ENCODE data around the gene SYCE1L. TPM values are rescaled to one million over a fixed set of nuclear protein-coding genes. Genes with fewer than 3 reads are reported as not detected.
"Not testable (repeated sequence)": the region's sequence is repeated elsewhere in the genome, so short reads cannot be mapped to it uniquely, and the experiment has no call there.

SYCE1L gene, protein sequence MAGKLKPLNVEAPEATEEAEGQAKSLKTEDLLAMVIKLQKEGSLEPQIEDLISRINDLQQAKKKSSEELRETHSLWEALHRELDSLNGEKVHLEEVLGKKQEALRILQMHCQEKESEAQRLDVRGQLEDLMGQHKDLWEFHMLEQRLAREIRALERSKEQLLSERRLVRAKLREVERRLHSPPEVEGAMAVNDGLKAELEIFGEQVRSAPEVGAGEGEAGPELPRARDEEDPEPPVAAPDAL
- 6.0 TPM for polyA plus RNA-seq (2012; ENCODE audit: low read depth, missing spikeins)

DNA sequence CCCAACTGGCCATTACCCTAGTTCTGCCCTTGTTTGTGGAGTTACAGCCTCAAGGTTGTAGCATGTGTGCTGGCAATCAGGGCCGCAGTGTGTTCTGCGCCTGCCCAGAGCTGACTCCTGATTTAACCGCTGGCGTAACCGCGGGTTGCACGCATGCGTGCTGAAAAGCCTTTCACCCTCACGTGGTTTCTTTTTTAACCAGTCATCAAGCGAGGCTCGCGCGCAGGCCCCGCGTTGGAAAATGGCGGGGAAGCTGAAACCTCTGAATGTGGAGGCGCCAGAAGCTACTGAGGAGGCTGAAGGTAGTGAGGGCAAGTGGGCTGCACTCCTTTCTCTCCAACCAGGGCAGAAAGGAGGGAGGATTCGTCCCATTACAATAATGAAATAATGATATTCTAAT is at the start of gene SYCE1L:
TSS of gene SYCE1L (plus strand) at position 198 of the 400 bp plus-strand sequence. CDS start at position 242, 44 bp downstream.
- FAIRE-seq = no peak
- no peak for DNase-seq (ENCODE audit: insufficient read length, low spot score)

DNA sequence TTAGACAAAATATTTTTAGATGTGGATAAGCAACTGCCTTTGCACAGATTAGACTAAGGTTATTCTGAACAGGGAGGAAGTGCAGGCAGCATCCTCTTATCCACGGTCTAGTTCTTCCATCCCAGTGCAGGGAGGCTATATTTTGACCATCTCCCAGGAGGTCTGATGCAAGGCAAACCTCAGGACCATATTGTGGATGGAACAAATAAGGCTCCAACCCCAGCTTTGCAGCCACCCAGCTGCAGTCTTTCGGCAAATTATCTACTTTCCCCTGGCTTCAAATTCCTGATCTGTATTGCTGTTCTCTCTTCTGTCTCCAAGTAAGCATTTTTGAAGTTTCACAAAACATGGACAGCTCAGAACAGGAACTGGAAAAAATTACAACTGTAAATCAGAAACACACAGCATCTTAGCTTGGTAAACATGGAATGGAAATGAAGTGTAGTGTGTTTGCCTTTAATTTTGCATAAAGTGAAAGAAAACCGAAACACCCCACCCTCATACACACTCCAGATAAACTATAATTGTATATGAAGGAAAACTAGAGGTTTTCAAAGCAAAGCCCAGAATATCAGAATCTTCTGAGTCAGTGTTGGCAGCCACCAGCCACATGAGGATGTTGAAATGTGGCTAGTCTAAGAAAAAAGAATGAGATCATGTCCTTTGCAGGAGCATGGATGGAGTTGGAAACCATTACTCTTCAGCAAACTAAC is 41.7 kb upstream of the SYCE1L start:
- no peak for TF ChIP-seq TAF1 (IDR thresholded peaks at IDR 0.05; ENCODE audit: low read depth, low read length)
- TF ChIP-seq POU2F2 (IDR thresholded peaks at IDR 0.05; ENCODE audit: low read depth, low read length) = no peak
- no peak for TF ChIP-seq PAX5 (IDR thresholded peaks at IDR 0.05; ENCODE audit: insufficient read depth, low read length, severe bottlenecking)
- no peak for TF ChIP-seq SPI1 (IDR thresholded peaks at IDR 0.05; ENCODE audit: low read depth, low read length)
- no peak for TF ChIP-seq POLR2A (IDR thresholded peaks at IDR 0.05; ENCODE audit: low read depth, low read length)
- no peak for TF ChIP-seq POLR2AphosphoS5 (IDR thresholded peaks at IDR 0.05; ENCODE audit: low read depth, low read length)
- no peak for FAIRE-seq
- DNase-seq (ENCODE audit: insufficient read length, low spot score) = no peak

More for the DNA sequence above, at the start of gene SYCE1L:
- TF ChIP-seq PAX5 (IDR thresholded peaks at IDR 0.05; ENCODE audit: insufficient read depth, low read length, severe bottlenecking) = no peak
- no peak for TF ChIP-seq SPI1 (IDR thresholded peaks at IDR 0.05; ENCODE audit: low read depth, low read length)

DNA sequence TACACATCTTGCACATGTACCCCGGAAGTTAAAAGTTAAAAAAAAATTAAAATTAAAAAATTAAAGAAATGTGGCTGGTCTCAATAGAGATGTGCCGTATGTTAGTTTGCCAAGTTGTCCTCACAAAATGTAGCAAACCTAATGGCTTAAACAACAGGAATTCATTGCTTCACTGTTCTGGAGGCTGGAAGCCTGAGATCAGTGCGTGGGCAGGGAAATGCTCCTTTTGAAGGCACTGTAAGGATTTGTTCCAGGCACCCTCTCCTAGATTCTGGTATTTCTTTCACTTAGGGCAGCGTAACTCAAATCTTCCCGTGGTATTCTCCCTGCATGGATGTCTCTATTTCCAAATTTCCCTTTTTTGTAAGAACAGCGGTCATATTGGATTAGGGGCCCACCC is 40.9 kb upstream of the SYCE1L start:
- FAIRE-seq (no peak), DNase-seq (ENCODE audit: insufficient read length, low spot score) (no peak)
- no peak for TF ChIP-seq POLR2A (IDR thresholded peaks at IDR 0.05; ENCODE audit: low read depth, low read length)
- TF ChIP-seq TAF1 (IDR thresholded peaks at IDR 0.05; ENCODE audit: low read depth, low read length) = no peak
- no peak for TF ChIP-seq SPI1 (IDR thresholded peaks at IDR 0.05; ENCODE audit: low read depth, low read length)
- no peak for TF ChIP-seq POLR2AphosphoS5 (IDR thresholded peaks at IDR 0.05; ENCODE audit: low read depth, low read length)

DNA sequence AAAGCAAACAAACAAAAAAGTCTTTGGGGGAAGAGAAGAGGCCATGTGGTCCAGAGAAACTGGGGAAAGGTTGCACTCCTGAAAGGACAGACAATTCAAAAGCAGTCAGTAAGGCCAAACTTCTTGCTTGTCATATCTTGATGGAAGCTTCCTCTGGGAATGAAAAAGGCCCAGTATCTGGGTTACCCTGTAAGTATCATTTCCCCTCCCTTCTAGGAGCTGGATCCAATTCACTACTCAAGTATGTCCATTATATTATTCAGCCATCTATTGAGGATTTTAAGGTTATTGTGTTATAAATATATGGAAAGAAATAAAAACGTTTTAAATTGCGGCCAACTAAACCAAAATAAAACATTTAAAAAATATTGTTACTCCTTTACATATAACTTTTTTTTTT is 34.2 kb upstream of the SYCE1L start:
- no peak for DNase-seq (ENCODE audit: insufficient read length, low spot score)
- no peak for FAIRE-seq
- TF ChIP-seq POU2F2 (IDR thresholded peaks at IDR 0.05; ENCODE audit: low read depth, low read length) = no peak
- no peak for TF ChIP-seq PAX5 (IDR thresholded peaks at IDR 0.05; ENCODE audit: insufficient read depth, low read length, severe bottlenecking)
- TF ChIP-seq TAF1 (IDR thresholded peaks at IDR 0.05; ENCODE audit: low read depth, low read length) = no peak
- TF ChIP-seq POLR2AphosphoS5 (IDR thresholded peaks at IDR 0.05; ENCODE audit: low read depth, low read length) = no peak
- TF ChIP-seq POLR2A (IDR thresholded peaks at IDR 0.05; ENCODE audit: low read depth, low read length) = no peak
- TF ChIP-seq SPI1 (IDR thresholded peaks at IDR 0.05; ENCODE audit: low read depth, low read length) = no peak

DNA sequence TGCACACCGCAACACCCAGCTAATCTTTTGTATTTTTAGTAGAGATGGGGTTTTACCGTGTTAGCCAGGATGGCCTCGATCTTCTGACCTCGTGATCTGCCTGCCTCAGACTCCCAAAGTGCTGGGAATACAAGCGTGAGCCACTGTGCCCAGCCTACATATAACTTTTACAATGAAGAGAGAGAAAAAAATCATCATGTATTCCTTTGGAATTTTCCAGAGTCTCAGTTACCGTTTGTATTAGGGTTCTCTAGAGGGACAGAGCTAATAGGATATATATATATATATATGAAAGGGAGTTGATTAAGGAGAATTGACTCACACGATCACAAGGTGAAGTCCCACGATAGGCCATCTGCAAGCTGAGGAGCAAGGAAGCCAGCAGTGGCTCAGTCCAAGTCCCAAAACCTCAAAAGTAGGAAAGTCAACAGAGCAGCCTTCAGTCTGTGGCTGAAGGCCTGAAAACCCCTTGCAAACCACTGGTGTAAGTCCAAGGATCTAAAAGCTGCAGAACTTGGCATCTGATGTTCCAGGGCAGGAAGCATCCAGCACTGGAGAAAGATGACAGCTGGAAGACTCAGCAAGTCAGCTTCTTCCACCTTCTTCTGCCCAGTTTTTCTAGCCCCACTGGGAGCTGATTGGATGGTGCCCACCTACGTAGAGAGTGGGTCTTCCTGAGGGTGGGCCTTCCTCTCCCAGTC is 33.5 kb upstream of the SYCE1L start:
- FAIRE-seq; DNase-seq (ENCODE audit: insufficient read length, low spot score): not testable (repeated sequence)

DNA sequence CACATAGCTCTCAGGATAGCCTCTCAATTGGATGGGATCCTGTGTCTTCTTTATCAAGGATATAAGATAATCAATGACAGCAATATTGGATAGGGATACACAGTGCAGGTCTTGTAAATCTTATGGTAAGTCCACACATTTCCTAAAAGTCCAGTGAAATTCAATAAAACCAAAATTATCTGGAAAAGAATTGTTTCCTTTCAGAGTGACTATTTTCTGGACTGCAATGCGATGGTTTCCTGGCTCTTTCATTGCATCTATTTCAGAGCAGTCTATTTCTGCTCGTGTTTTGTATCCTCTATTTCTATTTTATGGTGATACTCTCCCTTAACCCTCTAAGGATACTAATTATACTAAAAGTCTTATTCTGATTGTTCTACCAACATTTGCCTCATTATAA is 32.5 kb upstream of the SYCE1L start:
- FAIRE-seq (no peak), DNase-seq (ENCODE audit: insufficient read length, low spot score) (no peak)
- TF ChIP-seq PAX5 (IDR thresholded peaks at IDR 0.05; ENCODE audit: insufficient read depth, low read length, severe bottlenecking) (no peak), POLR2AphosphoS5 (IDR thresholded peaks at IDR 0.05; ENCODE audit: low read depth, low read length) (no peak), POLR2A (IDR thresholded peaks at IDR 0.05; ENCODE audit: low read depth, low read length) (no peak), TAF1 (IDR thresholded peaks at IDR 0.05; ENCODE audit: low read depth, low read length) (no peak)

DNA sequence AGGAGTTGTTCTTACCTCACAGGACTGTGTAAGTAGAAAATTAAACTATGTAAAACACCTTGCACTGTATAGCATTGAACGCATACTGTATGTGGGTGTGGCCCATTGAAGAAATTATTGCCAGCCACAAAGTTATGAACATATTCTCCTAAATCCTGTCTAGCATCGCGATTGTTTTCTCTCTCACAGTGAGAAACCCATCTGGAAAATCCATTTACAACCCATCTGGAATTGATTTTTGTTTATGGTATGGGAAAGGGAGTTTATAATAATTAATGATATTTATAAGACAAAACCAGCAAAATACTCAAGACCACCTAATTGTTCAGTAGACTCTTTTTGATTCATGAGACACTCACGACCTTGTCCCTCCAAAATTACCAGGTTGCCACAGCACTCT is 30.3 kb upstream of the SYCE1L start:
- DNase-seq (ENCODE audit: insufficient read length, low spot score) = no peak
- FAIRE-seq = no peak
- TF ChIP-seq PAX5 (IDR thresholded peaks at IDR 0.05; ENCODE audit: insufficient read depth, low read length, severe bottlenecking) (no peak), POU2F2 (IDR thresholded peaks at IDR 0.05; ENCODE audit: low read depth, low read length) (no peak), TAF1 (IDR thresholded peaks at IDR 0.05; ENCODE audit: low read depth, low read length) (no peak), POLR2A (IDR thresholded peaks at IDR 0.05; ENCODE audit: low read depth, low read length) (no peak), SPI1 (IDR thresholded peaks at IDR 0.05; ENCODE audit: low read depth, low read length) (no peak), POLR2AphosphoS5 (IDR thresholded peaks at IDR 0.05; ENCODE audit: low read depth, low read length) (no peak)

DNA sequence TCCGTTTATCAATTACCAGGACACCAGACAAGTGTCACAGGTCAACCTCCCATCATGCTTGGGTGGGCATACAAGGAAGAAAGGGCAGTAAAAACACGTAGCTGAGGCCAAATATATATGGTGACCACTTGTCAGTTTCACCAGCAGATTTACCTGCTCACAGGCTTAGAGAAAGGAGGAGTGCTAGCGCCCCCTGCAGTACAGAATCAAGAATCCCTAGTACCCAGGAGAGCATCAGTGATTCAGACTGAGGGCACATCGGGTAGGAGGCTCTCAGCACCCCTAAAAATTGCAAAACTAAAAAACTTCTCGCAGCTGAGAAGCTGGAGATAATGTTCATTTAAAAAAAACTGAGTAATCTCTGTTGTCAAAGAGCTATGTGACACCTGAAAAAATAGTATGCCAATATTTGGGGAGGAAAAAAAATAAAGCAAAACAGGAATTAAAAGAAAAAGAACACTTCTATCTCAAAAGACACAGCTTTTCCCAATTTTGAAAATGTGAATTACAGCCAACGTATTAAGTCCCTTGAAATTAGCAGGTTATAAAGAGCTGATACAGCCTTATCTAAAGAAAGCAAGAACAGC is 29.5 kb upstream of the SYCE1L start:
- TF ChIP-seq POLR2A (IDR thresholded peaks at IDR 0.05; ENCODE audit: low read depth, low read length) (no peak), TAF1 (IDR thresholded peaks at IDR 0.05; ENCODE audit: low read depth, low read length) (no peak), PAX5 (IDR thresholded peaks at IDR 0.05; ENCODE audit: insufficient read depth, low read length, severe bottlenecking) (no peak), POLR2AphosphoS5 (IDR thresholded peaks at IDR 0.05; ENCODE audit: low read depth, low read length) (no peak), POU2F2 (IDR thresholded peaks at IDR 0.05; ENCODE audit: low read depth, low read length) (no peak), SPI1 (IDR thresholded peaks at IDR 0.05; ENCODE audit: low read depth, low read length) (no peak)
- FAIRE-seq = peak; percentile 60
- no peak for DNase-seq (ENCODE audit: insufficient read length, low spot score)

DNA sequence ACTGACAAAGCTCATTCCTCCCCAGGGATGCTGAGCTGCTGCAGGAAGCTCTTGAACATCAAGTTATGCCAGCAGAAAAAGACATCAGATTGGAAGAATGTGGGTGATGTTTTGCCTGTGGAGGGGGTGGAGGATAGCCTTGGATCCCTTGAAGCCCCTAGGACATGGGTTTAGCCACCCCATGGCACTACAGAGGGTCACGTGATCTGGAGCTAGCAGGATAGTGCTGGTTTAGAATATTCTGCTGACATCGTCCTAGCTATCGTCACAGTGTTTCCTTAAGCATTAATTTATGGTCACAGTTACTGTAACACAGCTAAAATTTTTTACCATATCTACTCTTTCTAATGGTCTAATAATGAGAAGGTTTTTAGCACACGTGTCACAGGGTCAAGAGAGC is 28.4 kb upstream of the SYCE1L start:
- FAIRE-seq = no peak
- TF ChIP-seq SPI1 (IDR thresholded peaks at IDR 0.05; ENCODE audit: low read depth, low read length) = no peak
- no peak for TF ChIP-seq POLR2AphosphoS5 (IDR thresholded peaks at IDR 0.05; ENCODE audit: low read depth, low read length)
- no peak for TF ChIP-seq POLR2A (IDR thresholded peaks at IDR 0.05; ENCODE audit: low read depth, low read length)
- TF ChIP-seq POU2F2 (IDR thresholded peaks at IDR 0.05; ENCODE audit: low read depth, low read length) = no peak
- no peak for TF ChIP-seq TAF1 (IDR thresholded peaks at IDR 0.05; ENCODE audit: low read depth, low read length)
- TF ChIP-seq PAX5 (IDR thresholded peaks at IDR 0.05; ENCODE audit: insufficient read depth, low read length, severe bottlenecking) = no peak
- no peak for DNase-seq (ENCODE audit: insufficient read length, low spot score)
